Colonic mucosa (tissue), 4 donors: ENCODE data around the gene SLC25A42. TPM values are rescaled to one million over a fixed set of nuclear protein-coding genes. Genes with fewer than 3 reads are reported as not detected.
A peak's percentile ranks its signal among the peaks of the same experiment; 100 is the strongest.

ENCODE experiments used
- DNase-seq: peaks from one replicate; pipeline ENCODE4 v3.0.0-alpha.2; 2020
- H3K27ac ChIP-seq: fragments of 200-600 bp; one replicate; pipeline ENCODE4 v1.8.0; 2021
- H3K27me3 ChIP-seq: fragments of 200-600 bp; one replicate; pipeline ENCODE4 v1.8.0; 2021
- H3K36me3 ChIP-seq: fragments of 200-600 bp; one replicate; pipeline ENCODE4 v1.8.0; 2021
- H3K4me1 ChIP-seq: fragments of 200-600 bp; one replicate; pipeline ENCODE4 v1.8.0; 2021; ENCODE audit warnings: mild to moderate bottlenecking
- H3K4me3 ChIP-seq: fragments of 200-600 bp; one replicate; pipeline ENCODE4 v1.8.0; 2021
- H3K9ac ChIP-seq, 2 donors: one replicate each; pipeline ENCODE4 v1.7.0; 2013; ENCODE audit warnings: control low read depth in 2 of 2, low read depth in 2 of 2, low read length in 2 of 2
- H3K9me3 ChIP-seq: fragments of 200-600 bp; one replicate; pipeline ENCODE4 v1.8.0; 2021
- intact Hi-C: fragments of 100-400 bp; cut with DNase I; formaldehyde crosslinking; loops from one replicate; pipeline ENCODE4 v1.14.1; 2022
- total RNA-seq, 2 donors: library from RNA; stranded (reverse); fragmentation: NEBNext Ultra II Directional in 1 of 2; extraction: Animal tissue kit (Norgen Biotek cat#: 25700) in 1 of 2; gene quantifications; one replicate each; pipeline ENCODE4 v1.2.1, GENCODE V29; 2021
- TF ChIP-seq, protein P1 (sequence below): fragments of 200-600 bp; IDR thresholded peaks from one replicate; pipeline ENCODE4 v1.8.0; 2022; ENCODE audit warnings: antibody characterized with exemption, mild to moderate bottlenecking
- donor health status: healthy.
- donor health status: DM: no; HTN: no; CAD: no.
- donor health status: DM: no; HTN: no; CAD: no.

The SLC25A42 gene
- total RNA-seq, 2 donors from 2014 or later = 3.7 to 7.9 TPM

GRCh38 chr19:19110410-19111135, 46.8 kb downstream of the SLC25A42 start:
- Histone ChIP-seq H3K27ac (no peak overlapping the region), H3K4me3 (no peak overlapping the region), H3K4me1 (no peaks in the 10 kb centered on the region), H3K27me3 (no peaks in the 10 kb centered on the region), H3K9ac (no peak overlapping the region), H3K36me3 (no peaks in the 10 kb centered on the region), H3K9me3 (no peaks in the 10 kb centered on the region)
- intact Hi-C loops = no loop called here
- DNase-seq = no peak
- TF ChIP-seq, protein P1, sequence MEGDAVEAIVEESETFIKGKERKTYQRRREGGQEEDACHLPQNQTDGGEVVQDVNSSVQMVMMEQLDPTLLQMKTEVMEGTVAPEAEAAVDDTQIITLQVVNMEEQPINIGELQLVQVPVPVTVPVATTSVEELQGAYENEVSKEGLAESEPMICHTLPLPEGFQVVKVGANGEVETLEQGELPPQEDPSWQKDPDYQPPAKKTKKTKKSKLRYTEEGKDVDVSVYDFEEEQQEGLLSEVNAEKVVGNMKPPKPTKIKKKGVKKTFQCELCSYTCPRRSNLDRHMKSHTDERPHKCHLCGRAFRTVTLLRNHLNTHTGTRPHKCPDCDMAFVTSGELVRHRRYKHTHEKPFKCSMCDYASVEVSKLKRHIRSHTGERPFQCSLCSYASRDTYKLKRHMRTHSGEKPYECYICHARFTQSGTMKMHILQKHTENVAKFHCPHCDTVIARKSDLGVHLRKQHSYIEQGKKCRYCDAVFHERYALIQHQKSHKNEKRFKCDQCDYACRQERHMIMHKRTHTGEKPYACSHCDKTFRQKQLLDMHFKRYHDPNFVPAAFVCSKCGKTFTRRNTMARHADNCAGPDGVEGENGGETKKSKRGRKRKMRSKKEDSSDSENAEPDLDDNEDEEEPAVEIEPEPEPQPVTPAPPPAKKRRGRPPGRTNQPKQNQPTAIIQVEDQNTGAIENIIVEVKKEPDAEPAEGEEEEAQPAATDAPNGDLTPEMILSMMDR = peak; percentile 18

DNA sequence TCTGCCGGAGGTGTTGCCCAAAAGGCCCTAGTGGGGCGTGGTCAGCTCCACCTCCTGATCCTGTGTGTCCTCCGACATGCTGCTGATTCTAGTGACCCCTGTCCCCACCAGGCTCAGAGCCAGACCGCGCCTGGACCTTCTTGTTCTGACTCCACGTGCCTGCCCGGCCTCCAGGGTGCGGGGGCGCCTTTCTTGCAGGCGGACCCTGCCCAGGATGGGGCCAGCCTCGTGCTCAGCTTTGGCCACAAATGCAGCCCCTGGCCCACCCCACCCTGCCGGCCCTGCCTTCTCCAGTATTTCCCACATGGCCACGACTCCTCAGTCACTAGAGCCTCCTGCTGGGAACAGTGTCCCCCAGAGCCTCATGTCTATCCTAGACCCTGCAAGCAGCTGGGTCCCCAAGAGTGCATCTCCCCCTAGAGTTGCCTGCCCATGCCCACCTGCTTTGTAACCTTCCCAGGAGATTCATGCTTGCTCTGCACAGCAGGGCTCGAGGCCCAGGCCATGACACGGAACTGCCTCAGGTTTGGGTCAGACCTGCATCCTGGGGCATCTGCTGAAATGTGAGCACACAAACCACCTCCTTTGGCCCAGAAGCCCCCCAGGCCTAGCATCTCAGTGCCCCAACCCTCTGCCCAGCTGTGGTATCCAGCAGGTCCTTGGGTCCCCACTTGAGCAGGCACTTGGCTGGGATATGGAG, 47.5 kb downstream of the SLC25A42 start:
- no peaks in the 10 kb centered on the region for H3K4me1 ChIP-seq
- no peak for DNase-seq
- H3K9me3 ChIP-seq = no peaks in the 10 kb centered on the region
- H3K27ac ChIP-seq = no peak overlapping the region
- H3K36me3 ChIP-seq = no peaks in the 10 kb centered on the region
- no peak overlapping the region for H3K4me3 ChIP-seq
- TF ChIP-seq, protein P1 = no peak
- H3K27me3 ChIP-seq = no peaks in the 10 kb centered on the region
- intact Hi-C loops = no loop called here
- H3K9ac ChIP-seq = peak overlapping the region in 1 of 2 donors; percentile 12

GRCh38 chr19:19111967-19112580, 48.3 kb downstream of the SLC25A42 start:
- intact Hi-C loops = no loop called here
- Histone ChIP-seq H3K27me3 (no peaks in the 10 kb centered on the region), H3K9me3 (no peaks in the 10 kb centered on the region), H3K27ac (no peak overlapping the region), H3K4me1 (no peaks in the 10 kb centered on the region), H3K9ac (no peak overlapping the region), H3K4me3 (no peak overlapping the region), H3K36me3 (no peaks in the 10 kb centered on the region)
- no peak for DNase-seq
- TF ChIP-seq, protein P1 = no peak

DNA sequence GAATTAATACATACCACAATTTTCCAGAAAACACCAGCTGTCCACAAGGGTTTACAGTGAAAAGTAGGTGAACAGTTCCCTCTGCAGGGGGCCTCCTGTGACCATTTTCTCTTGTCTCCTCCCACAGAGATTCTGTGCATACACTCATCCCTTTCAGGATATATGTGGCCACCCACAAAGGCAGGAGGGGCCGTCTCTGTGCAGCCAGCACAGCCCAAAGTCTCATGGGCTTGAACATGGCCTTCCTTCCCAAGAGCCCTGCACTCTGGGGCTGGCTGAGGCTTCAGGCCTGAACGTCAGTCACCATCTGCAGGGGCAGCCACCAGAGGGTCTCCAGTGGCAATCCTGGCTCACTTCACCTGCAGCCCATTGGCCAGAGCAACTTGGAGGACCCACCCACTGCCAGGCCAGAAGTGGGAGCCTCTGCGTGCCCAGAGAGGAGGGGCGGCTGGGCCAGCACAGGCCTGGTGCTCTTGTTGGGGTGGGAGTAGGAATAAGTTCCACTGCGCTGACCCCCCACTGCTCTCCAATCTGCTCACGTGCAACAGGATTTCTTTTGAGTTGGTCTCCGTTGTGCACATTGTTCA, 49.3 kb downstream of the SLC25A42 start:
- Histone ChIP-seq H3K9me3 (no peaks in the 10 kb centered on the region), H3K9ac (no peak overlapping the region), H3K36me3 (no peaks in the 10 kb centered on the region), H3K4me3 (no peak overlapping the region), H3K27me3 (no peaks in the 10 kb centered on the region), H3K27ac (no peak overlapping the region), H3K4me1 (no peaks in the 10 kb centered on the region)
- intact Hi-C loops = no loop called here
- no peak for DNase-seq
- TF ChIP-seq, protein P1 = no peak

DNA sequence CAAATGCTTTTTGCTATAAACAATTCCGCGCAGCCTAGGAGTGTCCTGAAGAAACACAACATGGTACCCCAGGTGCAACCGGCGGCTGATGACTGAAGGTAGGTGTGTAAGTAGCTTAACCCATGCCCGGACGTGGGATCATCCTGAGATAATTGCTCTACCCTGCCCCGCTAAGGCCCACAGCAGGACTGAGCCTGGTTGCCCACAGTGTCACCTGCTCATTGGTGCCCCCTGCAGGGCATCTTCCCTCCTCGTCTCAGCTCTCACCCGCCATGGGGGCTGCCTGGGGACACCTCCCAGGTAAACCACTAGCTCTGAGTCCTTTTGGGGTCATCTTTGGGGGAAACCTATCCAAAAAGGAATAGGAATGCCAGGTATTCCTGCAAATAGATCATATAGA, 52.2 kb downstream of the SLC25A42 start:
- no peaks in the 10 kb centered on the region for H3K9me3 ChIP-seq

More for the DNA sequence above, 52.2 kb downstream of the SLC25A42 start:
- intact Hi-C loops = no loop called here
- no peaks in the 10 kb centered on the region for H3K36me3 ChIP-seq
- H3K27me3 ChIP-seq = no peaks in the 10 kb centered on the region
- peak; percentile 54 for DNase-seq
- no peak overlapping the region for H3K27ac ChIP-seq
- H3K4me1 ChIP-seq = no peaks in the 10 kb centered on the region
- no peak overlapping the region for H3K9ac ChIP-seq
- TF ChIP-seq, protein P1 = peak; percentile 55
- no peak overlapping the region for H3K4me3 ChIP-seq
